Eye (tissue), 1 donor: ENCODE results near the gene USP48.

Source experiments
- DNase-seq: peaks from one replicate; pipeline ENCODE4 v3.0.0-alpha.2; 2015

Gene USP48

GRCh38 chr1:21667348-21668231 lies 115.4 kb downstream of the USP48 start:
- no peak for DNase-seq

DNA sequence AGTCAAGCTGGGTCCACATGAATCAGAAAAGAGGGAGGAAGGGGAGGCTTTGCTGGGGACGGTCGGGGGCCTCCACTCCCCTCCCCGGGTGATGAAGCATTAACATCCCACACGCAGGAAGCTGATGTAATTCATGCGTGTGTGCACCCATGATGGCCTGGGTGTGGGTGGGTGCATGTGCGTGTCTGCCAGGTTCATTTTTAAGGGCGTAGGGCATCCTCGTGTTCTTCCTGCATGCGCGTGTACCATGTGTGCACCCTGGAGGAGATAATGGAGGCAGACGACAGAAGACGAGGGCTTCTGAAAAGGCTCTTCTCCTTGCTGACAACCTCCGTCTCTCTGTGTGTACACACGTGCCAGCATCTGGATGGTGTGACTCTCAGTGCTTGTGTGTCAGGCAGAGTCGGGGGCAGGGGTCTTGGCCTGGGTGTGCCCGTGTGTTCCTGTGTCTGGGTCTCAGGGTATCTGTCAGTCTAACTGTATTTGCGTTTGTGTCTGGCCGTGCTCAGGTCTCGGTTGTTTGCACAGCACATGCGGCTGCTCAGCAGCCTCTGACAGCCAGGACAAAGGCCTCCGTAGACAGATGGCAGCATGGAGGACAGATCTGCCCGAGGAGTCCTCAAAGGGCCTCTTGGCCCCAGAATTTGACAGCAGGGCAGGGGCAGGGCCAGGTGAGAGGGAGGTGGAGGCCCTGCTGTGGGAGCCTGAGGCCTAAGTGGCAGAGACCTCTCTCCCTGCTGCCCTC lies 116.2 kb downstream of the USP48 start:
- peak; percentile 39 for DNase-seq

DNA sequence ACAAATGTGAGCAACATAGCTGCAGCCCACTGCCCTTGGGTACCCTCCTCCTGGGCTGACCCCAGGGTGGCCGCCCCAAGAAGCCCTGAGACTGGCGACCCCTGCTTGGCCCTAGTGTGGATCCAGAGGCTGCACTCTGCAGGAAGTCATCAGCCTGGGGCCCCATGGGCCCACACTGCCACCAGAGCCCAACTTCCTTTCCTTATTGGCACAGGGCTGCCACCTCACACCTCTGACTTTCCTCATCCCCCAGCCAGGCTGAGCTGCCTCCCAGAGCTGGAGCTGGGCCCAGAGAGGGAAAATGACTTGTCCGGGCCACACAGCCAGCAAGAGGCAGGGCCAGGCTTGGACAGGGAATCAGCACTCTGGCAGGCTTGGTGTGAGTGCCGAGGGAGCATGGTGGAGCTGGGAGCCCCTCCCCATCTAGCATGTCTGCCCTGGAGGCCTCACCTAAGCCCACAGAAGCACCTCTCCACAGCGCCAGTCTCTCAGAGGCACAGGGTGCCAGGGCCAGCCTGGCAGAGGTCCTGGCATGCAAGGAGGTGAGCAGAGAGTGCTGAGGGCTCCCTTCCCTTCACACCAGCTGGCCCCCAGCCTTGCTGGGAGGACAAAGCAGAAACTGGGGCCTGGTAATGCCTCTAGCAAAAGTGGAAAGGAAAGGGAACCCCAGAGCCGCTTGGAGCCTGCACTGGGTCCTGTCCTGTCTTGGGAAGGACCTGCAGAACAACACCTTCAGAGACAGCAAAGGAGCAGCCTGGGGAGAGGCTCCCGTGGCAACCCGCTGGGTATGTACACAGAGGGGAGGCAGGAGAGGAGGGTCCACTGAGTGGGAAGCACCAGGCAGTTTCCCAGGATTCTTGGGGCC lies 117.0 kb downstream of the USP48 start:
- no peak for DNase-seq

DNA sequence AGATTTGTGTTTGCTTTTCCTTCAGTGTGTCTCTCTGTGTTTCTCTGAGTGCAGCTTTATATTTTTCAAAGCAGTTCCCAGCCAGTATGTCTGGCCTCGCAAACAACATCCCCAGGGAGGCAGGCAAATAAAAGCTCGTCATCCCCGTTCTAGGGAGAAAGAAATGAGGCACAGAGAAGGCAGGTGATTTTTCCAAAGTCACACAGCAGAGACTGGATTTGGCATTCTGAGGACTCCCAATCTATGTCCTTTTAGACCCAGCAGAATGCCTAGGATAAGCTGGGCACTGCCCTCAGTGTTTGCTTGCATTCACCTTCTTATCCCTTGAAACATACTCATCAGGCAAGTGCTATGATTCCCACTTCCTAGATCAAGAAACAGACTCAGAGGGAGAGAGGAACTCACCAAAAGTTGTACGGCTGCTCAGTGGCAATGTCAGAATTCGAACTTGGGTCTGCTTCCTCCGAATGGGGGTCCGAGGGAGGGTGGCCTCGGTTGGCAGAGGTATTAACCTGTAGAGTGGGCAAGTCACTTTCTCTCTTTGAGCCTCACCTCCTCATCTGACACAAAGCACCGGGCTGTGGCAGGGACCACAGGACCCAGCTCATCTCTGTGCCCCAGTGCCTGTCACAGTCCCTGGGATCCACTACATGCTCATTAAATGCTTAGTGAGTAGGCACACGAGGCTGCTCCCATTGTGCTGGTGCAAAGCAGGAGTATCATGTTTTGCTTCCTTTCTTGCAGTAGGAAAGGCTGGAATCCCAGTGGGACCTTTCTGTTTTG lies 118.0 kb downstream of the USP48 start:
- no peak for DNase-seq

- DNase-seq: no peak
Observed at GRCh38 chr1:21663951-21664805, 118.8 kb downstream of the USP48 start.

GRCh38 chr1:21663248-21663950 lies 119.5 kb downstream of the USP48 start:
- no peak for DNase-seq

DNA sequence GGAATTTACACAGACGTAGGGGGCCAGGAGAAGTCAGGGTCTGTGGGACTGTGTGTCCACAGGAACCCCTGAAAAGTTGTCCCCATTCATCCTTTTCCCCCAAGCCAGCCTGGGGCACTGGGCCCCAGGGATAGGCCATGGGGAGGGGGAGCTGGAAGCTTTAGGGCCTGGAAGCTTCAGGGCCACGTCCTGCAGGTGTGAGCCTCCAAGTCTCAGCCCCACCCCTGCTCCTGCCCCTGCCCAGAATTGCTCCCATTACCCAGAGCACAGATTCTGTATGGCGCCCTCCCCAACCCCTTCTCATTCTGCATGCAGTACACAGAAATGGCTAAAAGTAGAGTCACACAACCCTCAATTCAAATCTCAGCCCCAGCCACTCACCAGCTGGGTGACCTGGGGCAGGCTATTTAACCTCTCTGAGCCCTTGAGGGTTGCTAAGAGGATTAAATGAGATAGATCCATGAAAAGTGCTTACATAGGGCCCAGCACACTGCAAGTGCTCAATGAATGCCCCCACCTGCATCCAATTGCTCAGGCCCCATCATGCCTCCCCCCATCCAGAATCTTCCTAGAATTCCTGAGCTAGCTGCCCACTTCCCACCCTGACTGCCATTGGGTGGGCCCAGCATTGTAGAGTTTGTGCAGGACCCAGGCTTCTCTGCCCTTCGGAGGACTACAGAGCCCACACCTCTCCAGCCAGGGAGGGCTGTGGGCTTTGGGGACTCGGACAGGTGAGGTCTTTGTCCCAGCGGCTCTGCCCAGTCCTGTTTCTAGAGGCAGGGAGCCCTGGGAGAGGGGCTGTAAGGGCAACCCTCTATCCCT lies 120.3 kb downstream of the USP48 start:
- DNase-seq: no peak

- DNase-seq: no peak
Observed at GRCh38 chr1:21661886-21662285, 121.1 kb downstream of the USP48 start.

DNA sequence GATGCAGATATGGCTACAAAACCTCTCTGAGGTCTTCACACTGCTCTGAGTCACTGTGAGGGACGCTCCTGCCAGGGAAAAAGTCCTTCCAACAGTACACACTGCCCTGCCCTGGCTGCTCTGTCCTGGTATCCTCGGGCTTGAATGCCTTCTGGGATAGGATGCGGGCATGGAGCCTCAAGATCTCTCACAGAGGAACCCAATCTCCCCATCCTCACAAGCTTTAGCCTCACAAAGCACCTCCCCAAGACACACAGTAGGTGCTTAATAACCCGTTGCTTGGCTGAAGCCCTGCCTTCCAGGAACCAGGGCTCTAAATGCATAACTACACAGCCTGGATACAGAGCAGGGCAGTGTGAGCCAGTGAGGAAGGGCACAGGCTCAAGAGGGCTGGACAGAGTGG lies 123.0 kb downstream of the USP48 start:
- DNase-seq: no peak

GRCh38 chr1:21659099-21659923 lies 123.6 kb downstream of the USP48 start:
- DNase-seq: peak; percentile 87

DNA sequence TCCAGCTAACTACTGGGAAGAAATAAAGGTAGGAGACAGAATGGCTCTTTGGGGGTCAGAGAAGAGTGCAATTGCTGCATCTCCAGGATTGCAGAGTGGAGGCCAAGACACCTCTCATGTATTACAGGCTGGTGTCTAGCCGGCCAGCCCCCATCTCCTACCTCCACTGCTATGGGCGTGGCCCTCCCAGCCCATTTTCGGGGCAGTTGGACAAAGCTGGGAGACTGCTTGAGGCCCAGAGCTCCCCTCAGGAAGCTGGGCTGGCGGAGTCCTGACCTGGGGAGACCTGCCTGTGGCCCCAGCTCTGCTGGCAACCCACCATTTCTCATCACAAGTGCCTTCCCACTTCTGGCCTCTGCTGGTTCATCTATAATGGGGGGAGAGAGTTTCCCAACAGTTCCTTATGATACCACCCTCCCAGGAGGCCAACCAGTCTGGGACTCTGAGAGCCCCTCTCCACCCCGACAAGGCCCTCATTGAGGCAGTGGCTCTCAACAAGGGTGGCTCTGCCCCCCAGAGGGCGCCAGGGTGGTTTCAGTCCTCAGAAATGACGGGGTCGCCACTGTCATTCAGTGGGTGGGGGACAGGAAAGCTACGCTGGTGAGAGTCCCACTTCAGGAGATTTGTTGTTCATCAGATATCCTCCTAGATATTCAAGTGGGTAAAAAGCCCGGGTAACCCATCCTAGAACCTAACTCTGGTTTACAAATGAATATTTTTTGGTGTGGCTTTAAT lies 125.3 kb downstream of the USP48 start:
- no peak for DNase-seq

- no peak for DNase-seq
Observed at GRCh38 chr1:21655748-21656147, 127.2 kb downstream of the USP48 start.

DNA sequence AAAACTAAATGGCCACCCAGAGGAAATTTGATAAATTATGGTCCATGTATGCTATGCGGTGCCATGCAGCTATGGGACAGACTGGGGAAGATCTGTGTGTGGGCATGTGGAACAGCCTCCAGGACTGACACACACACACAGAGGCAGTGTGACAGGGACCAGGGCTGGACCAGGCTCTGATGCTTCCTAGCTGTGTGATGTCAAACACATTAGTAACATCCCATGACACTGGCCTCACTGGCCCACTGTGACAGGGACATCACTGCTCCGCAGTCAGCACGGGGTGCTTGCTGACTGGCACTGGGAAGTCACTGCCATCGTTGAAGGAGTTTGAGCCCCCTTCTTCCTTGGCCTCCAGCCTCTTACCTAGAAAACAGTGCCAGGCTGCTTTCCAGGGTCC lies 127.7 kb downstream of the USP48 start:
- no peak for DNase-seq

- no peak for DNase-seq
Observed at GRCh38 chr1:21654209-21654608, 128.7 kb downstream of the USP48 start.

- DNase-seq: no peak
Observed at GRCh38 chr1:21653744-21654100, 129.2 kb downstream of the USP48 start.

DNA sequence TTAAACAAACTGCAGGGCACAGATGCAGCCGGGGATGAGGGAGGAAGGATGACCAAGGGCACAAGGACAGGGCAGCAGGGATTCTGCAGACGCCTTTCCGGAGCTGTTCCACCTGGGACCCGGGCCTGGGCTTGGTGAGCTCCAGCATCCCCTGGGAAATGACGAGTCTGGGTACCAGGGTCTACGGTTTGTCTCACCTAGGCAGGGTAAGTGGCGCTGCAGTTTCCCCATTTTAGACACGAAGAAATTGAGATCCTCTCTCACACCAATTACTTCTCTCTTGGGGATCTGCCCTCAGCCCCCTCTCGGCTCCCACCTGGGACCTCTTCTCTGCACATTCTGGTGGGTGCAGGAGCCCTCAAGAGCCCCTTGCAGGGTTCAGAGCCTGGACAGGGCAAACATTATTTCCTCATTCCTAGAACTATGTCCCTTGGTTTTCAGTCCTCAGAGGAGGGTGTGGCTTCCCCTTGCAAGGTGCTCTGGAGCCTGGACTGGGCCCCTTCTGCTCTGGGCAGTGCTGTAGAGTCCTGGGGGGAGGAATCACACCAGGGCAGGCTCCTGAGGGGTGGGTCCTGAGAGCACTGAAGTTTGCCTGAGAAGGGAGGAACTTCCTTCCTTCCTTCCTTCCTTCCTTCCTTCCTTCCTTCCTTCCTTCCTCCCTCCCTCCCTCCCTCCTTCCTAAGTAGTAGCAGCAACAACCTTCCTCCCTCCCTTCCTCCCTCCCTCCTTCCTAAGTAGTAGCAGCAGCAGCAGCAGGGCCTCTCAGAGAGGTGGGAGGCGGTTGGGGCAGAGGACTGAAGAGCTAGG lies 129.8 kb downstream of the USP48 start:
- no peak for DNase-seq
